HG02623 (cell line): Measurements from ENCODE around the gene KCNN3.

ENCODE experiments used
- ATAC-seq: cut with Tn5 transposase; IDR thresholded peaks from one replicate; pipeline ENCODE4 v1.9.1; 2021; ENCODE audit warnings: moderate library complexity; ENCODE audit not compliant: unreplicated experiment

The KCNN3 gene

GRCh38 chr1:154880671-154881070, 10.6 kb upstream of the KCNN3 start:
- ATAC-seq: no peak

- ATAC-seq: no peak
Measured at GRCh38 chr1:154879038-154879421, 8.9 kb upstream of the KCNN3 start.

GRCh38 chr1:154878371-154879037, 8.4 kb upstream of the KCNN3 start:
- peak; percentile 52 for ATAC-seq

- ATAC-seq: no peak
Measured at GRCh38 chr1:154877370-154877974, 7.4 kb upstream of the KCNN3 start.

GRCh38 chr1:154876842-154877369, 6.8 kb upstream of the KCNN3 start:
- ATAC-seq: no peak

GRCh38 chr1:154874465-154874864, 4.4 kb upstream of the KCNN3 start:
- ATAC-seq: no peak

GRCh38 chr1:154873321-154873950, 3.4 kb upstream of the KCNN3 start:
- no peak for ATAC-seq

- no peak for ATAC-seq
Measured at GRCh38 chr1:154871374-154871773, 1.3 kb upstream of the KCNN3 start.

GRCh38 chr1:154870734-154871133, 653 bp upstream of the KCNN3 start:
- no peak for ATAC-seq

GRCh38 chr1:154869351-154870114, 548 bp downstream of the KCNN3 start:
- ATAC-seq: no peak

GRCh38 chr1:154867841-154868605, 2.1 kb downstream of the KCNN3 start:
- ATAC-seq: no peak

- no peak for ATAC-seq
Measured at GRCh38 chr1:154867064-154867825, 2.8 kb downstream of the KCNN3 start.

GRCh38 chr1:154866257-154867063, 3.6 kb downstream of the KCNN3 start:
- ATAC-seq: no peak

- ATAC-seq: no peak
Measured at GRCh38 chr1:154865442-154866256, 4.4 kb downstream of the KCNN3 start.

GRCh38 chr1:154864189-154864975, 5.7 kb downstream of the KCNN3 start:
- no peak for ATAC-seq

GRCh38 chr1:154863315-154864174, 6.5 kb downstream of the KCNN3 start:
- ATAC-seq: no peak

GRCh38 chr1:154862907-154863306, 7.2 kb downstream of the KCNN3 start:
- ATAC-seq: no peak
